HG02610 (cell line): ENCODE data around the gene SYNGR2.

Experiments
- ATAC-seq: cut with Tn5 transposase; IDR thresholded peaks from one replicate; pipeline ENCODE4 v1.9.1; 2021; ENCODE audit warnings: mild to moderate bottlenecking, moderate library complexity; ENCODE audit not compliant: unreplicated experiment

Gene SYNGR2

DNA sequence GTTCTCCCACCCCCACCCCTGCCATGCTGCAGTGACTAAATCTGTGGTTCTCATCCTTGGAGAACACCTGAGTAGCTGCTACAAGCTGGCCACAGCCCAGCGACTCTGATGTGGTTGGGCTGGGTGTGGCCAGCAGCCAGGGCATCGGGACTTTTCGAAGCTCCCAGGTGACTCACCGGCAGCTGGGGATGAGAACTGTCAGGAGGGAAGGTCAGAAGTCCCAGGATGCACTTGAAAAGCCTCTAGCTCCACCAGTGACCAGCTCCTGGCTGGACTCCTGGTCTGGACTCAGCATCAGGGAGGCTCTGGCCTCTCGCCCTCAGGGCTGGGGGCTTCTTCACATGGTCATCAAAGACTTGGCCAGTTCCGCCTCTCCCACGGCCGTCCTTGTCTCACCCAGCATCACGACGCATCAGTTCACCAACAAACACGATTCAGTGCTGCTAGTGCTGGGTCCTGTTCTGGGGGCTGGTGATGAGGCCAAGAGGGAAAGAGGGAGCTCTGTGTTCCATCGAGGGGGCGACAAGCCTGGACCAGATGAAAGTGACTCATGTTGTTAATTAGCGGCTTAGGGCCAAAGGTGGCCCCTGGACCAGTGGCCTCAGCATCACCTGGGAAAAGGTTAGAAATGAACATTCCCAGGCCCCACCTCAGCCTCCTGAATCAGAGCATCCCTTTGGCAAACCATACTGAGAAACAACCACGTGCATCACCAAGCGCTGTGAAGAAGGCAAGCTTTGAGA is 26.1 kb upstream of the SYNGR2 start:
- ATAC-seq = no peak

DNA sequence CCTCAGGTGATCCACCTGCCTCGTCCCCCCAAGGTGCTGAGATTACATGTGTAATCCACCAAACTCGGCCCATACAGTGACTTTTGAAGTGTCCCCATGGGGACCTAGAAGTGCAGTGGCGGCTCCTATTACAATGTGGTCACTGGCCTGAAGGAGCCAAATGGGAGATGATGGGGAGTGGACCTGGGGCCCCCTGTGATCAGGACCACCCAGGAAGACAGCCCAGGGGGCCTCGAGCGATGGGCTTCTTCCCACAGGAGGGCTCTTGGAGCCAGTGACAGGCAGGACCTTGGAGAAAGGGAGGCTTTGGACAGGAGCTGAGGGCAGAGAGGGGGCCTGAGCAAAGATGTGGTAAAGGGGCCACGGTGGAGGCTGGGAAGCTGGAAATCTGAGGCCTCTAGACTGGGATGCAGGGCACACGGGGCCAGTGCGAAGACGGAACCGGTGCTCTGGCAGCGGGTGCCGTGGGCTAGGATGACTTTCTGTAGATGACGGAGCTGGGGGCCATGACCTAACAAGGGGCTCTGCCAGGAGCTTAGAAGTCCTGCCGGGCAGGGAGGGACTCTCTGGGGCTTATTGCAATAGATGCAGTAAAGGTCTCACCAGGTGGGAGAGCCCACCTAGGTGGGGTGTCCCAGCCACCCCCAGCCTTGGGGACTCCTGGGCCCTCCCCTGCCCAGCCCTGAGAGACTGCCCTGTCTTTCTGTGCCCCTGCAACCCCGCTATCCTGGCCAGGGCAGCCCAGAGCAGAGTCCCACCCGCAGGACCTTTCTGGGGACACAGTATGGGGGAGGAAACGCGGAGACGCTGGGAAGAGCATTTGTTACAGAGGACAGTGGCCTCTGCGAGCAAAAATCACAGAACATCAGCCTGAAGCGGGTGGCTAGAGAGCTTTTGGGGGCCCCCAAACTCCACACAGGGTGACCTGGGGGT is 24.9 kb upstream of the SYNGR2 start:
- no peak for ATAC-seq

DNA sequence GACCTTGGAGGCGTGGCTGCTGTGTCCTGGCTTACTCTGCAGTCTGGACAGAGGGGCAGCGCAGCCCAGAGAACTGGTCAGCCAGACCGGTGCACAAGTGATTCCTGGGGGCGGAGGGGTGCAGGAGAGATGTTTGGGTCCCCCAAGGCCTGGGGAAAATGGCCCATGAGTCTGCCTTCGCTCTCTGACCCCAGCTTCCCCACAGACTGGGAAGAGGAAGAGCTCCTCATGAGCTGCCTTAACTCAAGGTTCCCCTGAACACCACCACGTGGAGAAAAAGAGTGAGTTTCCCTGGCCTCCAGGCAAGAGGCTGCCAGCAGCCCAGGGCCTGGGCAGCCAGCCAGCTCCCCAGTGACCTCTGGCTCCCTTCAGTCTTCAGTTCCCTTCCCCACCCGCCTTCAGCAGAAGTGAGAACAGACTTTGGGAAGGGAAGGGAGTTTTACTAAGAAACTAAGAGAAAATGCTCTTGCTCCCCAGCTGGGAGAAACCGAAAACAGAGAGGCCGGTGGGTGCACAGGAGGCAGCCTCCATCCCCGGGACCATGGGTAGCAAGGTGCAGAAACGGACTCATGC is 24.1 kb upstream of the SYNGR2 start:
- ATAC-seq = no peak

DNA sequence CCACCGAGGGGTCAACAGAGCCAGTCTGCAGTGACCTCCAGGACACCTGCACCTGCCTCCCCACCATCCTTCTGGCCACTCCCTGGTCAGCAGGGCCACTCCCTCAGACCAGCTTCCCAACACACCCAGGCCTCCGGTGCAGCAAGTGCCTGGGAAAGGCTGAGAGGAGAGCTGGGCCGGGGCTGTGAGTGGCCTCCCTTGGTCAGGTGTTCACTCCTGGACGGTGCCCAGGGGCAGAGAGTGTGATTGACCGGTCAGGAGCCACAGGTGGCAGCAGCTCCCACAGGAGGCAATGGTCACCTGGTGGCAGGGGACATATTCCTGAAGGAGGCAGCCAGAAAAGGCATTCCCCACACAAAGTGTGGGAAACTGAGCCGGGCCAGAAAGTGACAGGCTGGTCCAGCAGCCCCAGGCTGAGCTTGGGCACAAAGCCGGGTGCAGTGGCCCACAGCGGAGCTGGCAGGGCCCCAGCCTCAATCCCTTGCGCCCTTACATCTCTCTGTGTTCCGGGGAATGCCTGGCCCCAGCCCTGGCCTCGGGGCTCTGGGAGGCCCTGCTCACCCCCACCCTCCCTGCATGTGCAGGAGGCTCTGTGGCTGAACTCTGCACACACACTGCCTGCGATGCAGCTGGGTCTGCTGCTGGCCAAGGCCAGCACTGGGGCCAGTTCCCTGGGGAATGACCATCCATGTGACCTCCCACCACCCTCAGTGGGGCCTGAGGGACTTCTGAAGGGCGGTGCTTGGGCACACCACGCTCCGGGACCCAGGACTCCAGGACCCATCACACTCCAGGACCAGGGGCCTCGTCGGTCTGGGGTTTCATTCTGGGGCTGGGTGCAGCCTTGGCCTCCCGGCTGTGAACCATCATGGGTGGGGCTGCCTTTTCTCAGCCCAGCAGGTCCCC is 23.4 kb upstream of the SYNGR2 start:
- ATAC-seq = no peak

DNA sequence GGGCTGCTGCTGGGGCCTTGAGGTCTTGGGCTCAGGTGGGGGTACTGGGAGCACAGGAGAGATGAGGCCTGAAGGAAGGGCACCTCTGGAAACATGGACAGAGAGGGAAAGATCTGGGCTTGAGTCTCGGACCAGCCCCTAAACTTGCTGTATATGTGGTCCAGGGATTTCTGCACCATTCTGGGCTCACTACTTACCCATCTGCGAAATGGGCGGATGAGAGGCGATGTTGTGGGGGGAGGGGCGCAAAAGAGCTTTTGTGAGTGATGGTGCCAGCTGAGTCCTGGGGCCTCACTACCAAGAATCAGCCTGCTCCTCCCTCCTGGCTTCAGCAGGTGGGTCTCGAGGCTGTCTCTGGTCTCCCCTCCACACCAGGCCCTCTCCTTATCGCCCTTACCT is 21.9 kb upstream of the SYNGR2 start:
- no peak for ATAC-seq

DNA sequence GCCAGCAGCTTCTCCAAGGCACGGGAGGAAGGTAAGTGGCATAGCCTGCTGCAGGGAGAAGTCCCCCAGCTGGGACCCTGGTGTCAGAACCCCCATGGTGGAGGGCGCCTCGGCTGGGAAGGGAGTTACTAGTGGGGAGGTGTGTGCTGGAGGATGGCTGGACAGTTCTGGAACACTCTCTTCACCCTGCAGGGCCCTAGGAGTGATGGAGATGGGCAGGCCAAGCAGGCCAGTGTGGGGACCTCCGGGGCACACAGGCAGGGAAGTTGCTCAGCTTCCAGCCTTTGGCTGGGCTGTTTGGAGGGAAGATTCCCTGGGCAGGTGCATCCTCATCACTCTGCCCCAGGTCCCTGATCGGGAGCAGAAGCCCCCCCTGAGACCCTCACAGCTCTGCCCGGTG is 21.5 kb upstream of the SYNGR2 start:
- no peak for ATAC-seq

DNA sequence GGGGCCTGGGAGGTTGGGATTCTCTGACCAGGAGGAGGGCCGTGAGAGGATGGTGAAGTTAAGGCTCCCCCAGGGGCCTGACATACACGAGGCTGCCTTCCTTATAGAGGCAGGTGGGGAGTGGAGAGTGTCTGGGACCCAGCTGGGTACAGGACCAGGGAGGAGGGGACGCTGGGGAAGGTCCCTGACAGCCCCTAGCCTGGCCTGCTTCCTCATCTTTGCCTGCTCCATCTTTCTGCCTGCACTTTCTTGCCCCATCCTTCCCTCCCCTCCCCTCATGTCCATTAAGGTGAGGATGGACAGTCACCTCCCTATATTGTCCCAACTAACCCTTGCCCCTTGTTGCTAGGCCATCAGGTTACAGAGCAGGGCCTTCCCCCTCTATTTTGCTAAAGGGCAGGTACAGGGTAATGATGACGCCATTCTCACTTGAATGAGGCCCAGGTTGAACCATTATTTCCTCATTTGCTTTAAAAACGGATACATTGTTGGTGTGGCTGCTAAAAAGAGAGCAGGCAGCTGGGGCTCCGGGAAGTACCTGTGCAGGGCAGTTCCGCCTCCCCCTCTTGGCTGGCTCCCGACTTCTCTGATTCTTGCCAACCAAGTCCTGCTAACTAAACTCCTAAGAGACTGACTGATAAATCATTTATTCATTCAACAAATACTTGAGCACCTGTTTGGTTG is 20.9 kb upstream of the SYNGR2 start:
- ATAC-seq = peak; percentile 43

DNA sequence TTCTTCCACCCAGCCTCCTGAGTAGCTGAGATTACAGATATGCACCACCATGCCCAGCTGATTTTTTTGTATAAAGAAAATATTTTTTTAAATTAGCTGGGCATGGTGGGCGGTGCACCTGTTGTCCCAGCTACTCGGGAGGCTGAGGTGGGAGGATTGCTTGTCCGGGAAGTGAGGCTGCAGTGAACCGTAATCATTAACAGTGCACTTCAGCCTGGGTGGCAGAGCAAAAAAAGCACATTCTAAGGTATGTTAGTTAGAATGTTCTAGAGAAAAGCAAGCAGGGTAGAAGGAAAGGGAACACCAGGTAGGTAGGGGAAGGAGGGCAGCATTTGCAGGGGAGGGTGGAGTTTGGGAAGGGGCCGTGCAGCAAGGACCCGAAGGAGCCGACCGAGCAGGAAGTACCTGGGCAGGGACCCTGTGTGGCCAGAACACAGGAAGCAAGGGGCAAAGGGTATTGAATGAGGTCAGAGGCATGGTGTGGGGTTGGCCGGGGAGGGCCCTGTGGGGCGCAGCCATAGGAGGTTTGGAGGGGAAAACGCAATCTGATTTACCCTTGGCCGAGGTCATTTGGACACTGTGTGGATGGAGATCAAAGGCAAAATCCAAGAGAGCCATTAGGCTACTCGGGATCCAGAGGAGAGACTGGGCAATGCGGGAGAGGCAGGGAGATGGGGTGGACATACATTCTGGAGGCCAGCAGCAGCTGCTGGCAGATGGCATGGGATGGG is 19.9 kb upstream of the SYNGR2 start:
- no peak for ATAC-seq

DNA sequence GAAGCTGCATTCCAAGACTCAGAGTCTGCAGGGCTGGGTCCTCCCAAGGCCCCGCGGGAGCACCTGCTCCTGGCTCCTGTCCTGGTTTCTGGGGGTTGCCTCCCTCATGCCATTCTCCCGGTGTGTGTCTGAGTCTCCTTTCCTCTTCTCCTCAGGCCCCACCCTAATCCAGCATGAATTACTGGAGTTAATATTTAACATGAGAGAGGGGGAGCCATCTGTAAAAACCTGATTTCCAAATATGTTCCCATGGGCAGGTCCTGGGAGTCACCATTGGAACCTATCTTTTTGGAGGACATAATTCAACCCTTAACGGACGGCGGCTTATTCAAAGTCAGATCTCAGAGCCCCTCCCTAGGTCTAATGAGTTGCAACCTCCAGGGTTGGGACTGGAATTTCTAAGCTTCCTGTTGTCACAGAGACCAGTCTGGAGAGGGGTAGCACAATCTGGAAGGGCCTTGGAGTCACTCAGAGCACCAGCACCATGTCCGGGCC is 16.8 kb upstream of the SYNGR2 start:
- ATAC-seq = no peak

DNA sequence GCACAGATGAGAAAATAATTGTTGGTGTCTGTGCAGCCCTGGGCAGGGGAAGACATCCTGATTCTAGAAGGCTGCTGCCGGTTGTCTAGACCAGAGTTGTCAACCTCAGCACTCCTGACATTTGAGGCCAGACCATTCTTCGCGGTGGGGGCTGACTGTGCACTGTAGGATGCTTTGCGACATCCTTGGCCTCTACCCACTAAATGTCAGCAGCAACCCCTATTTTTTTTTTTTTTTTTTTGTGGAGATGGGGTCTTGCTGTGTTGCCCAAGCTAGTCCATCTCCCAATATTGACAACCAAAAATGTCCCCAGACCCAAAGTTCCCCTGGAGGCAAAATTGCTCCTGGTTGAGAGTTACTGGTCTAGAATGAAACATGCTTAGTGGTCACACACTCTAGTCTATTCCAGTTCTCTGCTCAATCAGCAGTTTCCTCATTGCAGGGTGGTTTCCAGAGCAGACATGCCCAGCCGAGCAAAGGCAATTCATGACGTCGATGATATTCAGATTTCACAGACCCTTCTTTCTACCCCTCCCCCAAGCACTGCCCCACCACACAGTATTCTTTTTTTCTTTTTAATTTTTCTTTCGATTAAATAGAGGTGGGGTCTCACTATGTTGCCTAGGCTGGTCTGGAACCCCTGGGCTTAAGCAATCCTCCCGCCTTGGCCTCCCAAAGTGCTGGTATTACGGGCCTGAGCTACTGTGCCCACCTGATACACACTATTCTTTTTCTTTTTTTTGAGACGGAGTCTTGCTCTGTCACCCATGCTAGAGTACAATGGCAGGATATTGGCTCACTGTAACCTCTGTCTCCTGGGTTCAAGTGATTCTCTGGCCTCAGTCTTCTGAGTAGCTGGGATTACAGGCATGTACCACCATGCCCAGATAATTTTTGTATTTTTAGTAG is 13.2 kb upstream of the SYNGR2 start:
- peak; percentile 52 for ATAC-seq

DNA sequence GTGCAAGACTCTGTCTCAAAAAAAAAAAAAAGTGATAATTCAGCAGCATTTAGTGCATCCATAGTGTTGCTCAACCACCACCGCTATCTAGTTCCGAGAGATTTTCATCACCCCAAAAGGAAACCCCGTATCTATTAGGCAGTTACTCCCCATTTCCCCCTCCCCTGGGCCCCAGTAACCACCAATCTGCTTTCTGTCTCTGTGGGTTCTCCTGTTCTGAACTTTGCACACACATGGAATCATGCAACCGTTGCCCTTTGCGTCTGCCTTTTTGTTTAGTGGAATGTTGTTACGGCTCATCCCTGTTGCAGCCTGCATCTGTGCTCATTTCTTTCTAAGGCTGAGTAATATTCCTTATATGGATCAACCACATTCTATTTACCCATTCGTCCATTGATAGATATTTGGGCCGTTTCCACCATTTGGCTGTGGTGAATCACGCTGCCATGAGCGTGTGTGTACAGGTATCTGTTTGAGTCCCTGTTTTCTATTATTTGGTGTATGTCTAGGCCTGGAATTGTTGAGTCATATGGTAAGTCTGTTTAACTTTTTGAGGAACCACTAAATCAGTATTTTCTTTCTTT is 8.7 kb upstream of the SYNGR2 start:
- ATAC-seq = peak; percentile 58

DNA sequence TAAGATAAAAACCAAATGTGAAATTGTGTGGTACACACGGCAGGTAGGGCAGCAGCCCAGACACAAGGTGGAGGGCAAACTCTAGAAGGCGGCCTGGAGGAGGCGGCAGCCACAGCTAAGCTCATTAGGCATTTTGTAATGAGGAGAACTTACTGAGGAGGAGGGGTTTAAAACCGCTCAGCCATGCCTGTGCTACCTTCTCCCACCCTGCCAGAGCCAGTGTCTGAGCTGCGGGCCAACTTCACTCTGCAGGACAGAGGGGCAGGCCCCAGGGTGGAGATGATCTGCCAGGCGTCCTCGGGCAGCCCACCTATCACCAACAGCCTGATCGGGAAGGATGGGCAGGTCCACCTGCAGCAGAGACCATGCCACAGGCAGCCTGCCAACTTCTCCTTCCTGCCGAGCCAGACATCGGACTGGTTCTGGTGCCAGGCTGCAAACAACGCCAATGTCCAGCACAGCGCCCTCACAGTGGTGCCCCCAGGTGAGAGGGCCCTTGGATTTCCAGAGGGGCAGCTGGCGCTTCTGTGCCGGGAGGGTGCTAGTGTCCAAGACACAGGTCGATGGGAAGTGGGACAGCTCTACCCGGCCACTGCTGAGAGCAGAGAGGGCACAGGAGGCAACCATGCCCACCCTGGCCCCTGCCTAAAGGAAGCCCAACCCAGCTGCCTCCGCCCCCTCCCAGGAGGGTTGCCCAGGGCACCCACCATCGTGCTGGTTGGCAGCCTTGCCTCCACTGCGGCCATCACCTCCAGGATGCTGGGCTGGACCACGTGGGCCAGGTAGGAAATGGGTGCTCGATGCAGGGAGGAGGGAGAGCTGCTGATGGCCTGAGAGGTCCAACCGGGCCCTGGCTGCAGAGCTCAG is 4.3 kb upstream of the SYNGR2 start:
- no peak for ATAC-seq

DNA sequence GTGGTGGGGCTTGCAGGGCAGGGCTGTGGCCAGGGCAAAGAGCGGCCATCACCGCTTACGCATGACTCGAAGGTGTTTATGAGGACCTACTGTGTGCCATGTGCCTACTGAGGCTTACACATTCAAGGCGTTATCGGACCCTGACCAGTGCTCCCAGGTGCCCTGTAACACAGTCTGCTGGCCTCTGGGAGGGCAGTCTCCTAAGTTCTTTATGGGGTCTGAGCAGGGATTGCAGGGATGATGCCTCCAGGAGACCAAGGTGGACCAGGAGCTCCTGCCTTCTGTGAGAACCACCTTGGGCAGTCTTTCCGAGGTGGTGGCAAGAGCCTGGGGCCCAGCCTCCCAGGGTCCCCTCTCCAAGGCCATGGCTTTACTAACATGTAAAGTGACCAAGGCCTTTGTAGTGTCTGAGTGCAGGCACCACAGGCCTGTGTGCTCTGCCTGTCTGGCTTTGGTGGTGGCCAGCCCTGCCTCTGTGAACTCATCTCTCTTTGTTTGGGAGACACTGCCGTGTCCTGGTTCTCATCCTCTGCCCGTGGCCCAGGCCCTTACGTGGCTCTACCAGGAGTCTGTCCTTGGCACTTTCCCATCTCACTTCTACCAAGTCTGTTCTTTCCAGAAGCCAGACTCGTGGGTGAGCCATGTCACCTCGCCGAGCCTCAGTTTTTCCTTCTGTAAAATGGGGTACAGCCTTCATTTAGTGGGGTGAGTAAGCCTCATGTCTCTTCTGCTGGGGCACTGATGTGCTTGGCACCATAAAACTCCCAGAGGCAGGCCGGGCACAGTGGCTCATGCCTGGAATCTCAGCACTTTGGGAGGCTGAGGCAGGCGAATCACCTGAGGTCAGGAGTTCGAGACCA is 3.4 kb upstream of the SYNGR2 start:
- ATAC-seq = no peak

DNA sequence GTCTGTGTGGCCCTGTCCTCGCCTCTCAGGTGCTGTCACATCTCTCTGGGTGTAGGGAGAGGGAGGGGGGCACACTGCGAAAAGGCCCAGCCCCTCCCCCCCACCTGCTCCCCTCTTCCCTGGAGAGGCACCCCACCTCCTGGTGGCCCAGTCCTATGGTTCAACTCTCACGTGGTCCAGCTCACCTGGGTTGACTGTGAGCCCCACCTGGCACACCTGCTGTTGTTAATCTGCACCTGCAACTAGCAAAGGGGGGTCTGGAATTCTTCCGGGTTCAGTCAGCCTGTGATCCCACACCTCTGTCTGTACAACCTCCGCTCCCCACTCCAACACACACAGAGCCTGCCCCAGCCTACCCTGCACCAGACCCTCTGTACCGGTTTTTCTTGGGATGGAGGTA is 2.0 kb upstream of the SYNGR2 start:
- no peak for ATAC-seq

DNA sequence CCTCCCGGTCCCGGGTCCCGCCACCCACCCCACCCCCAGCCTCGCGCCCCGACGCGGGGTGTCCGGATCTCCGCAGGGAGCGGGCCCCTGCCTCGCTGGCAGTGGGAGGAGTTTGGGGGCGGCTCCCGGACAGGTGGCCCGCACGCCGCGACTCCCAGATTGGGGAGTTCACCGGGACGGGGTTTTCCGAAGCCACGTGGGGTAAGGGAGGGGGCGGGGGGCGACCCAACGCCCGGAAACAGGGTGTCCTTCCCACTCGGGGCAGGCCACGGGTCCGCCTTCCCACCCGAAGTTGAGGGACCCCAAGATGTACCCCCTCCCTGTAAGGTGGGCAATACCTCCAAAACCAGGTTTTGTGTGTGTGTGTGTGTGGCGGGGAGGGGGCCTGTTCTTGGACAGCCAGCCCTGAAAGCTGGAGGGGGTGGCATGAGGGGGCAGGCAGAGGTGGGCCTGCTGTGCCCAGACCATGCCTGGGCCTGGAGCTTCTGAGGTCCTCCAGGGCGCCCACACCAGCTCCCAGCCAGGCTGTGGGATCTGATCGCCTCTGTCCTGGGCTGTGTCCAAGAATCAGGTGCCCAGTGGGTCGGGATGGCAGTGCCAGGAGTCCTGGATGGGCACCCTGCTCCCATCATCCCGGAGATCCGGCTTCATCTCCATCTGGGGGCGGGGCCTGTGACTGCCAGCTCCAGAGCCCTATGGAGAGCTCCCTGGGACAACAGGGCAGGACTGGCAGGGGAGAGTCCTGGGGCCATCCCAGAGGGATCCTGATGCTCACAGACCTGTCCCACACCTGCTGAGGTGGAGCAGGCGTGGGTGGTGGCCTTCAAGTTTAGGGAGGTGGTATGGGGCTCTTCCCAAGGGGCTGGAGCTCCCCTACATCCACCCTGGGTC is 767 bp downstream of the SYNGR2 start:
- peak; percentile 35 for ATAC-seq
